ENCODE measurements around the gene HS6ST2.

DNA sequence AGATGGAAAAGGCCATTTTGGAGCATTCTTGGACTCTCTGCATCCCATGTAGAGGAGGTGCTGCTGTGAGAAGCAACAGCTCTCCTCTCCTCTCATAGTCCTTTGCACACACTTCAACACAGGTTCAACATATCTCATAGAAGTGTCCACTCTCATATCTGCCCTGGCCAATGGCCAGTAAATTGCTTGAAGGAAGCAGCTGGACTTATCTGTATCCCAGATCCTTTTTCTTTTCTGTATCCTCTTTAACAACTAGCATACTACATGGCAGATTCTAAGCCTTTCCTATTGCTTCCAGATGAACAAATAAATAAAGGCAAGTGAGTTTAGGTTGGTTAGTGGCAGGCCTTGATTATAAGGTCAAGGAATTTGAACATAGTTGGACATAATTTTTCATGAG, 122.0 kb downstream of the HS6ST2 start:
- no peak for TF ChIP-seq ZBTB21 (CRISPR knock-in tag; IDR thresholded peaks at IDR 0.05; ENCODE audit: borderline replicate concordance)
- TF ChIP-seq, protein P1, sequence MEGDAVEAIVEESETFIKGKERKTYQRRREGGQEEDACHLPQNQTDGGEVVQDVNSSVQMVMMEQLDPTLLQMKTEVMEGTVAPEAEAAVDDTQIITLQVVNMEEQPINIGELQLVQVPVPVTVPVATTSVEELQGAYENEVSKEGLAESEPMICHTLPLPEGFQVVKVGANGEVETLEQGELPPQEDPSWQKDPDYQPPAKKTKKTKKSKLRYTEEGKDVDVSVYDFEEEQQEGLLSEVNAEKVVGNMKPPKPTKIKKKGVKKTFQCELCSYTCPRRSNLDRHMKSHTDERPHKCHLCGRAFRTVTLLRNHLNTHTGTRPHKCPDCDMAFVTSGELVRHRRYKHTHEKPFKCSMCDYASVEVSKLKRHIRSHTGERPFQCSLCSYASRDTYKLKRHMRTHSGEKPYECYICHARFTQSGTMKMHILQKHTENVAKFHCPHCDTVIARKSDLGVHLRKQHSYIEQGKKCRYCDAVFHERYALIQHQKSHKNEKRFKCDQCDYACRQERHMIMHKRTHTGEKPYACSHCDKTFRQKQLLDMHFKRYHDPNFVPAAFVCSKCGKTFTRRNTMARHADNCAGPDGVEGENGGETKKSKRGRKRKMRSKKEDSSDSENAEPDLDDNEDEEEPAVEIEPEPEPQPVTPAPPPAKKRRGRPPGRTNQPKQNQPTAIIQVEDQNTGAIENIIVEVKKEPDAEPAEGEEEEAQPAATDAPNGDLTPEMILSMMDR (IDR thresholded peaks at IDR 0.05): no peak
- no peak for TF ChIP-seq ZNF396 (CRISPR knock-in tag; IDR thresholded peaks at IDR 0.05; ENCODE audit: borderline replicate concordance)
- TF ChIP-seq, protein P2, sequence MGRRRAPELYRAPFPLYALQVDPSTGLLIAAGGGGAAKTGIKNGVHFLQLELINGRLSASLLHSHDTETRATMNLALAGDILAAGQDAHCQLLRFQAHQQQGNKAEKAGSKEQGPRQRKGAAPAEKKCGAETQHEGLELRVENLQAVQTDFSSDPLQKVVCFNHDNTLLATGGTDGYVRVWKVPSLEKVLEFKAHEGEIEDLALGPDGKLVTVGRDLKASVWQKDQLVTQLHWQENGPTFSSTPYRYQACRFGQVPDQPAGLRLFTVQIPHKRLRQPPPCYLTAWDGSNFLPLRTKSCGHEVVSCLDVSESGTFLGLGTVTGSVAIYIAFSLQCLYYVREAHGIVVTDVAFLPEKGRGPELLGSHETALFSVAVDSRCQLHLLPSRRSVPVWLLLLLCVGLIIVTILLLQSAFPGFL (CRISPR knock-in tag; IDR thresholded peaks at IDR 0.05; ENCODE audit: borderline replicate concordance): no peak
- TF ChIP-seq, protein P3, sequence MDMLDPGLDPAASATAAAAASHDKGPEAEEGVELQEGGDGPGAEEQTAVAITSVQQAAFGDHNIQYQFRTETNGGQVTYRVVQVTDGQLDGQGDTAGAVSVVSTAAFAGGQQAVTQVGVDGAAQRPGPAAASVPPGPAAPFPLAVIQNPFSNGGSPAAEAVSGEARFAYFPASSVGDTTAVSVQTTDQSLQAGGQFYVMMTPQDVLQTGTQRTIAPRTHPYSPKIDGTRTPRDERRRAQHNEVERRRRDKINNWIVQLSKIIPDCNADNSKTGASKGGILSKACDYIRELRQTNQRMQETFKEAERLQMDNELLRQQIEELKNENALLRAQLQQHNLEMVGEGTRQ (CRISPR knock-in tag; IDR thresholded peaks at IDR 0.05): no peak
- TF ChIP-seq TEAD4 (CRISPR knock-in tag; IDR thresholded peaks at IDR 0.05): no peak
- TF ChIP-seq, protein P4, sequence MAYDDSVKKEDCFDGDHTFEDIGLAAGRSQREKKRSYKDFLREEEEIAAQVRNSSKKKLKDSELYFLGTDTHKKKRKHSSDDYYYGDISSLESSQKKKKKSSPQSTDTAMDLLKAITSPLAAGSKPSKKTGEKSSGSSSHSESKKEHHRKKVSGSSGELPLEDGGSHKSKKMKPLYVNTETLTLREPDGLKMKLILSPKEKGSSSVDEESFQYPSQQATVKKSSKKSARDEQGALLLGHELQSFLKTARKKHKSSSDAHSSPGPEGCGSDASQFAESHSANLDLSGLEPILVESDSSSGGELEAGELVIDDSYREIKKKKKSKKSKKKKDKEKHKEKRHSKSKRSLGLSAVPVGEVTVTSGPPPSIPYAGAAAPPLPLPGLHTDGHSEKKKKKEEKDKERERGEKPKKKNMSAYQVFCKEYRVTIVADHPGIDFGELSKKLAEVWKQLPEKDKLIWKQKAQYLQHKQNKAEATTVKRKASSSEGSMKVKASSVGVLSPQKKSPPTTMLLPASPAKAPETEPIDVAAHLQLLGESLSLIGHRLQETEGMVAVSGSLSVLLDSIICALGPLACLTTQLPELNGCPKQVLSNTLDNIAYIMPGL (CRISPR knock-in tag; IDR thresholded peaks at IDR 0.05): no peak
- no peak for TF ChIP-seq ESRRA (CRISPR knock-in tag; IDR thresholded peaks at IDR 0.05; ENCODE audit: borderline replicate concordance)
- TF ChIP-seq RELA (CRISPR knock-in tag; IDR thresholded peaks at IDR 0.05; ENCODE audit: borderline replicate concordance): no peak
- TF ChIP-seq, protein P5, sequence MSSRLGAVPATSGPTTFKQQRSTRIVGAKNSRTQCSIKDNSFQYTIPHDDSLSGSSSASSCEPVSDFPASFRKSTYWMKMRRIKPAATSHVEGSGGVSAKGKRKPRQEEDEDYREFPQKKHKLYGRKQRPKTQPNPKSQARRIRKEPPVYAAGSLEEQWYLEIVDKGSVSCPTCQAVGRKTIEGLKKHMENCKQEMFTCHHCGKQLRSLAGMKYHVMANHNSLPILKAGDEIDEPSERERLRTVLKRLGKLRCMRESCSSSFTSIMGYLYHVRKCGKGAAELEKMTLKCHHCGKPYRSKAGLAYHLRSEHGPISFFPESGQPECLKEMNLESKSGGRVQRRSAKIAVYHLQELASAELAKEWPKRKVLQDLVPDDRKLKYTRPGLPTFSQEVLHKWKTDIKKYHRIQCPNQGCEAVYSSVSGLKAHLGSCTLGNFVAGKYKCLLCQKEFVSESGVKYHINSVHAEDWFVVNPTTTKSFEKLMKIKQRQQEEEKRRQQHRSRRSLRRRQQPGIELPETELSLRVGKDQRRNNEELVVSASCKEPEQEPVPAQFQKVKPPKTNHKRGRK (CRISPR knock-in tag; IDR thresholded peaks at IDR 0.05; ENCODE audit: borderline replicate concordance): no peak

Measured in WTC11 (cell line).